Left renal pelvis (tissue), 4 donors: Measurements from ENCODE around the gene SH2B2. TPM values are rescaled to one million over a fixed set of nuclear protein-coding genes. Genes with fewer than 3 reads are reported as not detected.
"Not testable (repeated sequence)": the region's sequence is repeated elsewhere in the genome, so short reads cannot be mapped to it uniquely, and the experiment has no call there.

Source experiments
- DNase-seq, 4 donors: peaks; one replicate each; pipeline ENCODE4 v3.0.0-alpha.2; 2013; ENCODE audit warnings: low read depth in 4 of 4, low spot score in 3 of 4
- polyA plus RNA-seq, 4 donors: library from polyadenylated mRNA; unstranded; fragments of 120-200 nt; gene quantifications; one replicate each; pipeline ENCODE4 v1.2.1, GENCODE V29; 2013; ENCODE audit not compliant: insufficient read length in 4 of 4

Gene SH2B2
- polyA plus RNA-seq, 4 donors = 1.7 to 5.4 (median 2.7) TPM

- DNase-seq = no peak
Measured at GRCh38 chr7:102284891-102285539, 1.7 kb upstream of the SH2B2 start.

- DNase-seq = no peak
Measured at GRCh38 chr7:102285540-102286236, 980 bp upstream of the SH2B2 start.

GRCh38 chr7:102287111-102287980 is 678 bp downstream of the SH2B2 start:
- no peak for DNase-seq

GRCh38 chr7:102287981-102288278 is 1.3 kb downstream of the SH2B2 start:
- DNase-seq = no peak

GRCh38 chr7:102288285-102288930 is 1.7 kb downstream of the SH2B2 start:
- DNase-seq = no peak

- DNase-seq = no peak
Measured at GRCh38 chr7:102289057-102289456, 2.4 kb downstream of the SH2B2 start.

GRCh38 chr7:102291056-102291915 is 4.6 kb downstream of the SH2B2 start:
- DNase-seq = no peak

GRCh38 chr7:102291916-102292267 is 5.2 kb downstream of the SH2B2 start:
- no peak for DNase-seq

GRCh38 chr7:102292813-102293798 is 6.4 kb downstream of the SH2B2 start:
- no peak for DNase-seq

- no peak for DNase-seq
Measured at GRCh38 chr7:102294589-102294988, 7.9 kb downstream of the SH2B2 start.

GRCh38 chr7:102295346-102296178 is 8.9 kb downstream of the SH2B2 start:
- DNase-seq = no peak

- DNase-seq = no peak
Measured at GRCh38 chr7:102296179-102296438, 9.4 kb downstream of the SH2B2 start.

- DNase-seq = no peak
Measured at GRCh38 chr7:102296514-102296913, 9.8 kb downstream of the SH2B2 start.

- DNase-seq = no peak
Measured at GRCh38 chr7:102297487-102298218, 11.0 kb downstream of the SH2B2 start.

- DNase-seq = no peak
Measured at GRCh38 chr7:102300643-102301221, 14.1 kb downstream of the SH2B2 start.

GRCh38 chr7:102301367-102301766 is 14.7 kb downstream of the SH2B2 start:
- not testable (repeated sequence) for DNase-seq

- DNase-seq = no peak
Measured at GRCh38 chr7:102302025-102302424, 15.4 kb downstream of the SH2B2 start.
